ENCODE data around the gene KLF6. TPM values are rescaled to one million over a fixed set of nuclear protein-coding genes. Genes with fewer than 3 reads are reported as not detected.

Gene KLF6
- total RNA-seq, 1 donor from 2014 or later, result 144 TPM

- peak in 1 of 2 donors; percentile 63 for DNase-seq (ENCODE audit: low spot score in 2 of 2)
- no peak for TF ChIP-seq CTCF (IDR thresholded peaks at IDR 0.05)
- intact Hi-C loops (cut with DNase I), result loop anchor here (10.0 kb wide), 1 partner anchor 283 kb away; no protein-coding TSS in a partner anchor
- Histone ChIP-seq H3K27me3 (no peaks in the 10 kb centered on the region), H3K36me3 (no peaks in the 10 kb centered on the region), H3K9me3 (no peaks in the 10 kb centered on the region), H3K4me3 (peak overlapping the region; percentile 9 to 47), H3K4me1 (peaks cover 13 to 28% of the 10 kb centered on the region in 2 donors), H3K27ac (peak overlapping the region; percentile 69 to 81)
These were observed 37.0 kb downstream of the KLF6 start for GRCh38 chr10:3747984-3748383.

GRCh38 chr10:3747248-3747960 is 37.6 kb downstream of the KLF6 start:
- intact Hi-C loops (cut with DNase I), result loop anchor here (10.0 kb wide), 1 partner anchor 283 kb away; no protein-coding TSS in a partner anchor
- H3K27me3 ChIP-seq, result no peaks in the 10 kb centered on the region
- peak overlapping the region; percentile 9 to 47 for H3K4me3 ChIP-seq
- TF ChIP-seq CTCF (IDR thresholded peaks at IDR 0.05), result no peak
- H3K27ac ChIP-seq, result peak overlapping the region; percentile 69 to 81
- peaks cover 13 to 28% of the 10 kb centered on the region in 2 donors for H3K4me1 ChIP-seq
- peak in 1 of 2 donors; percentile 66 for DNase-seq (ENCODE audit: low spot score in 2 of 2)
- no peaks in the 10 kb centered on the region for H3K9me3 ChIP-seq
- no peaks in the 10 kb centered on the region for H3K36me3 ChIP-seq

- Histone ChIP-seq H3K9me3 (no peaks in the 10 kb centered on the region), H3K27ac (peak overlapping the region in 1 of 2 donors; percentile 81), H3K36me3 (no peaks in the 10 kb centered on the region), H3K4me1 (peaks cover 13 to 28% of the 10 kb centered on the region in 2 donors), H3K27me3 (no peaks in the 10 kb centered on the region), H3K4me3 (no peak overlapping the region)
- intact Hi-C loops (cut with DNase I), result loop anchor here (10.0 kb wide), 1 partner anchor 282 kb away; no protein-coding TSS in a partner anchor
- TF ChIP-seq CTCF (IDR thresholded peaks at IDR 0.05), result no peak
- peak in 1 of 2 donors; percentile 52 for DNase-seq (ENCODE audit: low spot score in 2 of 2)
These were observed 38.4 kb downstream of the KLF6 start for GRCh38 chr10:3746634-3747033.

- DNase-seq (ENCODE audit: low spot score in 2 of 2), result peak in 1 of 2 donors; percentile 38
- Histone ChIP-seq H3K4me1 (peaks cover 13 to 27% of the 10 kb centered on the region in 2 donors), H3K27ac (no peak overlapping the region), H3K4me3 (no peak overlapping the region), H3K27me3 (no peaks in the 10 kb centered on the region), H3K9me3 (no peaks in the 10 kb centered on the region), H3K36me3 (no peaks in the 10 kb centered on the region)
- no peak for TF ChIP-seq CTCF (IDR thresholded peaks at IDR 0.05)
- intact Hi-C loops (cut with DNase I), result loop anchor here (10.0 kb wide), 1 partner anchor 281 kb away; no protein-coding TSS in a partner anchor
These were observed 39.5 kb downstream of the KLF6 start for GRCh38 chr10:3745521-3745920.

- H3K4me1 ChIP-seq, result no peaks in the 10 kb centered on the region
- peak overlapping the region; percentile 16 to 45 for H3K4me3 ChIP-seq
- DNase-seq (ENCODE audit: low spot score in 2 of 2), result peak in 1 of 2 donors; percentile 41
- no peaks in the 10 kb centered on the region for H3K36me3 ChIP-seq
- TF ChIP-seq CTCF (IDR thresholded peaks at IDR 0.05), result no peak
- no peaks in the 10 kb centered on the region for H3K27me3 ChIP-seq
- no peaks in the 10 kb centered on the region for H3K9me3 ChIP-seq
- intact Hi-C loops (cut with DNase I), result loop anchor here (10.0 kb wide), 1 partner anchor 277 kb away; no protein-coding TSS in a partner anchor
- H3K27ac ChIP-seq, result peak overlapping the region; percentile 66 to 71
These were observed 43.1 kb downstream of the KLF6 start for GRCh38 chr10:3741688-3742461.

Data from ascending aorta (tissue), 2 donors.